ENCODE measurements around the gene GPD2. TPM values are rescaled to one million over a fixed set of nuclear protein-coding genes. Genes with fewer than 3 reads are reported as not detected.

GPD2 gene
- total and polyA plus RNA-seq, 12 donors, result 4.5 to 33.8 (median 14.5) TPM

DNA sequence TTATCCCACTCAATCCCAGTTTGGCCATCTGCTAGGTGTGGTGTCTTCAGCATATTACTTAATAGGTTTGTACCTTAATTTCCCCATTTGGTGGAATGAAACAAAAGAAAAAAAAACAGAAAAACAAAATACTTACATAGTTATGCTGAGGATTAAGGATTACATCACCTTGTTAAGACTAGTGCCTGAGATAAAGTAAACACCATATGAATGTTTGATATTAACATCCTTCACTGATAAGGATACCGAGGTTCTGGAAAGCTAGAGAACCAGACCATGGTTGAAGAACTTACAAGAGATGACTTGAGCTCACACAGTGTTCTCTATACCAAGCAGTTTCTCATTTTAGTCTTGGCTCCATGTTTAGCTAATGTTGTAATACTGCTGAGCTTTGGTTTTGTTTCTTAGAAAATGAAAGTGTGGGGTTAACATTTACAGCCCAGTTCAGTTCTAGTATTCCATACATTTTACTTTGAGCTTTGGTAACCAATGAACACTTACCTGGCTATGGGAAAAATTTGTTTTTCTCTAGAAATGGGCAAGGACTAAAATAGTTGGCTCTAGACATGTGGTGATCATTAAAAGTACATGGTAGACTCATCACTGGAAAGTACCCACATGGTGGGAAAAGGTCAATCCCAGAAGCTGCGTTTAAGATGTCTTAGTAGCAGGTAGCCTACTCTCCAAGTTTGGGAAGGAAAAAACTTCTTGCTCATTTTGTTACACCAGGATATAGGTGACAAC lies 5.8 kb upstream of the GPD2 start:
- H3K4me3 ChIP-seq, result no peak overlapping the region
- intact Hi-C loops (cut with DNase I), result loop anchor here in 1 of 2 donors (10.0 kb wide), 2 partner anchors 86 to 154 kb away; no protein-coding TSS in a partner anchor
- no peaks in the 10 kb centered on the region for H3K9me3 ChIP-seq (replicated peaks in 1 of 3)
- TF ChIP-seq, protein P1, sequence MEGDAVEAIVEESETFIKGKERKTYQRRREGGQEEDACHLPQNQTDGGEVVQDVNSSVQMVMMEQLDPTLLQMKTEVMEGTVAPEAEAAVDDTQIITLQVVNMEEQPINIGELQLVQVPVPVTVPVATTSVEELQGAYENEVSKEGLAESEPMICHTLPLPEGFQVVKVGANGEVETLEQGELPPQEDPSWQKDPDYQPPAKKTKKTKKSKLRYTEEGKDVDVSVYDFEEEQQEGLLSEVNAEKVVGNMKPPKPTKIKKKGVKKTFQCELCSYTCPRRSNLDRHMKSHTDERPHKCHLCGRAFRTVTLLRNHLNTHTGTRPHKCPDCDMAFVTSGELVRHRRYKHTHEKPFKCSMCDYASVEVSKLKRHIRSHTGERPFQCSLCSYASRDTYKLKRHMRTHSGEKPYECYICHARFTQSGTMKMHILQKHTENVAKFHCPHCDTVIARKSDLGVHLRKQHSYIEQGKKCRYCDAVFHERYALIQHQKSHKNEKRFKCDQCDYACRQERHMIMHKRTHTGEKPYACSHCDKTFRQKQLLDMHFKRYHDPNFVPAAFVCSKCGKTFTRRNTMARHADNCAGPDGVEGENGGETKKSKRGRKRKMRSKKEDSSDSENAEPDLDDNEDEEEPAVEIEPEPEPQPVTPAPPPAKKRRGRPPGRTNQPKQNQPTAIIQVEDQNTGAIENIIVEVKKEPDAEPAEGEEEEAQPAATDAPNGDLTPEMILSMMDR (IDR thresholded peaks at IDR 0.05), result no peak
- TF ChIP-seq POLR2A (IDR thresholded peaks at IDR 0.05), result no peak
- WGBS, 4 donors, result 81 to 91% (median 86%) methylated on average over 2 of the region's 2 CpGs
- H3K27me3 ChIP-seq, result no peaks in the 10 kb centered on the region
- no peaks in the 10 kb centered on the region for H3K36me3 ChIP-seq (replicated peaks in 1 of 2)
- no peak for DNase-seq
- peak overlapping the region in 1 of 5 donors; percentile 35 for H3K27ac ChIP-seq
- H3K4me1 ChIP-seq (replicated peaks in 1 of 2), result peaks cover 5 to 16% of the 10 kb centered on the region in 2 donors

DNA sequence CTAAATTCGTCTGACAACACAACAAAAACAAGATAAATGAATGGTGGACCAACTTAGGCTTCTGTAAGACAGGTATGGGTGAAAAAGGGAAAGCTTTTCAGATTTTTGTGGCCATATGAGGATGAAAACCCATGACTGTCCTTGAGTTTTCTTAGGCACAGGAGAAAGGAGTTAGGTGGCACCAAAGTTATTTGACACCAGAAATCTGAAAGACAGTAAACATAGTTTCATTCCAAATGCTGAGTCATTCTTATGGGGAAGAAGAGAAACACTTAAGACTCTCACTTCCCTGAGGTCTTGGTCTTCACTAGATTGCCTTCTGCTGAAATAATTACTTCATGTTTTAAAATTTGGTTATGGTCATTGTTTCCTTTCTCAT lies 5.2 kb upstream of the GPD2 start:
- H3K9me3 ChIP-seq (replicated peaks in 1 of 3), result no peaks in the 10 kb centered on the region
- no peak overlapping the region for H3K4me3 ChIP-seq
- WGBS, 4 donors, result 50 to 83% (median 74%) methylated on average over 1 of the region's 1 CpG
- no peaks in the 10 kb centered on the region for H3K36me3 ChIP-seq (replicated peaks in 1 of 2)
- H3K4me1 ChIP-seq (replicated peaks in 1 of 2), result peaks cover 5 to 16% of the 10 kb centered on the region in 2 donors
- peak overlapping the region in 1 of 5 donors; percentile 35 for H3K27ac ChIP-seq
- TF ChIP-seq, protein P1 (IDR thresholded peaks at IDR 0.05), result no peak
- TF ChIP-seq POLR2A (IDR thresholded peaks at IDR 0.05), result no peak
- no peak for DNase-seq
- H3K27me3 ChIP-seq, result no peaks in the 10 kb centered on the region
- intact Hi-C loops (cut with DNase I), result loop anchor here in 1 of 2 donors (10.0 kb wide), 2 partner anchors 86 to 154 kb away; no protein-coding TSS in a partner anchor

DNA sequence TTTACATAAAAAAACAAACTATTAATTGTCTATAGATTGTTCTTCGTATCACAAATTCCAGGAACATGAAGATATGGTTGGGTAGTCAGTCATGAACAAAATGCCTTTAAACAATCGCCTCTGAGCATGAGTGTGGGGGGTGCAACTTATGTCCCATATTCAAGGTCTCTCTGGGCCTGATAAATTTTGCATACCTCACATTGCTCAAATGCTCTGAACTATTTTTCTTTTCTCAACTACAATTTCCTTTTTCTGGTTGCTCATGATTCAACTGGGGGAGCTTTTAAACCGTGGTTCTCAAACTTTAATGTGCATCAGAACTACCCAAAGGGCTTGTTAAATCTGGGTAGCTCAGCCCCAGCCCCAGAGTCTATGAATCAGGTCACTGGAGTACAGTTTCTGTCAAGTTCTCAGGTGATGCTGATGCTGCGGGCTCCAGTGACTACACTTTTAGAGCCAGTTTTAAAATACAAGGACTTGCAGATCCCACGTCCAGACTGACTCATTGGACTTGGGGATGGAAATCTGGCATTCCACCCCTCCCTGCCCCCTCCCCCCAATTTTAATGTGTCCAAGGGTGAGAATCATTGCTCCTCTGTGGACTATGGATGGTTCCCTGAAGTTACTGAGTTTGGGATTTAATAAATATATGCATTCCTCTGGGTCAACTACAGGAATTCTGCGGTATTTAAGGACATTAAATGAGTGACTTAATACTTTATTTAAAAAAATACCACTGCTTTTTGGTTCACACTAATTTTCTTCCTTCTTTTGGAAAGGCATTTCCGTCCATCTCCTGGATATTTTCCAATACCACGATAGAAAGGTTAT lies 1.5 kb upstream of the GPD2 start:
- DNase-seq, result peak in 2 of 7 donors; percentile 7 to 14
- Histone ChIP-seq H3K9me3 (replicated peaks in 1 of 3) (no peaks in the 10 kb centered on the region), H3K36me3 (replicated peaks in 1 of 2) (no peaks in the 10 kb centered on the region), H3K4me1 (replicated peaks in 1 of 2) (peaks cover 5 to 33% of the 10 kb centered on the region in 2 donors), H3K27me3 (no peaks in the 10 kb centered on the region), H3K4me3 (peak overlapping the region in 2 of 4 donors; percentile 69), H3K27ac (peak overlapping the region in 4 of 5 donors; percentile 97 to 99 (median 98))
- intact Hi-C loops (cut with DNase I), result loop anchor here in 1 of 2 donors (10.0 kb wide), 2 partner anchors 90 to 150 kb away; no protein-coding TSS in a partner anchor
- TF ChIP-seq, protein P1 (IDR thresholded peaks at IDR 0.05), result no peak
- no peak for TF ChIP-seq POLR2A (IDR thresholded peaks at IDR 0.05)
- 52 to 59% (median 55%) methylated on average over 8 of the region's 8 CpGs for WGBS, 4 donors

DNA sequence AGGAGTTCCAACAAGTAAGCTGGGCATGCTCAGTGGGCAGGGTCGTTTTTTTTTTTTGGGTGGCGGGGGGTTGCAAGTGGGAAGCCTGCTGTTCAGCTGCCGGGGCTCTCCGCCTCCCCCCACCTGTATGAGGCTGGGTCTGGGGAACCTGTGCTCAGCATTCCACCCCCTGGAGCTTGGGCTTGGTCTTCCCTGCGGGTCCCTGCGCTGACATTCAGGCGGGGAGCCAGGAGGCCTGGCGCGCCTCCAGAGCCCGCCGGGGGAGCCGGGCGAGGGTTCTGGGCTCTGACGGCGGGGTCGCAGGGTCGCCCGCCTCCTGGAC lies 822 bp upstream of the GPD2 start:
- Histone ChIP-seq H3K27ac (peak overlapping the region; percentile 56 to 99 (median 98)), H3K9me3 (replicated peaks in 1 of 3) (no peaks in the 10 kb centered on the region), H3K4me3 (peak overlapping the region in 3 of 4 donors; percentile 69 to 78 (median 69)), H3K4me1 (replicated peaks in 1 of 2) (peaks cover 5 to 33% of the 10 kb centered on the region in 2 donors), H3K36me3 (replicated peaks in 1 of 2) (no peaks in the 10 kb centered on the region), H3K27me3 (no peaks in the 10 kb centered on the region)
- intact Hi-C loops (cut with DNase I), result loop anchor here in 1 of 2 donors (10.0 kb wide), 2 partner anchors 91 to 149 kb away; no protein-coding TSS in a partner anchor
- WGBS, 4 donors, result 0 to 5% (median 1%) methylated on average over 1 to 18 of the region's 18 CpGs; no CpG with 5 or more reads in 1 of the 4 donors
- no peak for DNase-seq
- TF ChIP-seq POLR2A (IDR thresholded peaks at IDR 0.05), result no peak
- TF ChIP-seq, protein P1 (IDR thresholded peaks at IDR 0.05), result no peak
